Measurements from ENCODE around the gene MYL5. TPM values are rescaled to one million over a fixed set of nuclear protein-coding genes. Genes with fewer than 3 reads are reported as not detected.
A peak's percentile ranks its signal among the peaks of the same experiment; 100 is the strongest.

The MYL5 gene
- total RNA-seq, 1 donor from 2014 or later = 29.8 TPM

DNA sequence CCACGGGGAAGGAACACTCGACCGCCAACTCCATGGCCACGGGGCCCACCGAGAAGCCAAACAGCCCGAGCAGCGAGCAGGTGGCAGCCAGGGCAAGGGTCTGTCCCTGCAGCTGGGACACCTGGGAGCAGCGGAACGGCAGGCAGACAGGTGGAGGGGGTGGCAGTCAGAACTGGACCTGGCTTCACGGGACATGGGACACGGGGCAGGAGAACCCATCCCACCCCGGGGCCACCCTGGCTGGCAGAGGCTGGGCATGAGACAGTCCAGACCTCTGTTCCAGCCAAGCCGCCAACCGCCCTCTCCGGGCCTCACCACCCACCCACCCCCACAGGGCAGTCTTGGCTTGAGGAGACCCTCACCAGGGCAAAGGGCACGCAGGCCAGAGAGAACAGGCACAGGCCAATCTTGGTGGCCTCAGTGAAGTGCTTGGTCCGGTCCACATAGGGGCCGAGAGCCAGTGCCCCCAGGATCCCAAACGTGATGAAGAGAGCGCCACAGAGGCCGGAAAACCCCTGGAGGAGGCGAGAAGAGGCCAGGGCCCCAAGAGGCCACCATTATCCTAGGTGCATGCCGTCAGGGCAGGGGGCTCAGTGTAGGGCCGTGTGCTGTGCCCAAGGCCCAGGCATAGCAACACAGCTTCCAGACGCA lies 9.0 kb downstream of the MYL5 start:
- Mint-ChIP-seq H3K4me1 (ENCODE audit: low read depth) (no peaks in the 10 kb centered on the region), H3K36me3 (ENCODE audit: low read depth) (no peaks in the 10 kb centered on the region), H3K9me3 (no peaks in the 10 kb centered on the region), H3K4me3 (ENCODE audit: low read depth) (no peak overlapping the region), H3K27me3 (ENCODE audit: low read depth) (peaks cover 5% of the 10 kb centered on the region), H3K27ac (no peak overlapping the region)
- intact Hi-C loops (cut with micrococcal nuclease) = loop anchor here (5.0 kb wide), 1 partner anchor 346 kb away; the partner anchor contains the start of gene ZNF141
- DNase-seq (ENCODE audit: low spot score) = no peak

DNA sequence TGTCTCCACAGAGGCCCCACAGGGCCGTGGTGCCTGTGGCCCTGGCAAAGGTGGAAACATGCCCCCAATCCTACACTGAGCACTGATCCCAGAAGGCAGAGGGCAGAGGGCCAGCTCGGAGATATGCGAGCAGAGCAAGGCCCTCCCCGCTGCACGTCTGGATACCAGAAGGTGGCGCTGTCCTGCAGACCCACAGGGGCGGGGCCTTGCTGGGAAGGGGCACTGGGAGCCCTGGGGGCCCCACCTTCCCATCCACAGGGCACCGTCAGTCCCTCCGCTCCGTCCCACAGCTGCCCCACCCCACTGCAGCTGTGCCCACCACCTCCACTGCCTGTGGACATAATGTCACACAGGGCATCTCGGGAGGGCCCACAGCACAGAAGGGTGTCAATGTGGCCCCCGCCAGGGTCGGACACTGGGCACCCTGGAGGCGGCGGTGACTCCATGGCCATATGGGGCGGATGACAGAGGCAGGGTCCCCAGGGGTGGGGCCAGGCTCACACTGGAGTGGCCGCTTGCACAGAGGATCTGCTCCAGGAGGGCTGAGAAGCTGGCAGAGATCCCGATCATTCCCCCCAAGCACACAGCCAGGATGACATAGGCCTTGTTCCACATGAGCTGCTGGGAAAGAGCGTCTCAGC lies 9.8 kb downstream of the MYL5 start:
- Mint-ChIP-seq H3K36me3 (ENCODE audit: low read depth) (no peaks in the 10 kb centered on the region), H3K4me3 (ENCODE audit: low read depth) (no peak overlapping the region), H3K27ac (no peak overlapping the region), H3K9me3 (no peaks in the 10 kb centered on the region), H3K27me3 (ENCODE audit: low read depth) (peaks cover 5% of the 10 kb centered on the region), H3K4me1 (ENCODE audit: low read depth) (no peaks in the 10 kb centered on the region)
- intact Hi-C loops (cut with micrococcal nuclease) = loop anchor here (5.0 kb wide), 1 partner anchor 347 kb away; the partner anchor contains the start of gene ZNF141
- DNase-seq (ENCODE audit: low spot score) = peak; percentile 33

DNA sequence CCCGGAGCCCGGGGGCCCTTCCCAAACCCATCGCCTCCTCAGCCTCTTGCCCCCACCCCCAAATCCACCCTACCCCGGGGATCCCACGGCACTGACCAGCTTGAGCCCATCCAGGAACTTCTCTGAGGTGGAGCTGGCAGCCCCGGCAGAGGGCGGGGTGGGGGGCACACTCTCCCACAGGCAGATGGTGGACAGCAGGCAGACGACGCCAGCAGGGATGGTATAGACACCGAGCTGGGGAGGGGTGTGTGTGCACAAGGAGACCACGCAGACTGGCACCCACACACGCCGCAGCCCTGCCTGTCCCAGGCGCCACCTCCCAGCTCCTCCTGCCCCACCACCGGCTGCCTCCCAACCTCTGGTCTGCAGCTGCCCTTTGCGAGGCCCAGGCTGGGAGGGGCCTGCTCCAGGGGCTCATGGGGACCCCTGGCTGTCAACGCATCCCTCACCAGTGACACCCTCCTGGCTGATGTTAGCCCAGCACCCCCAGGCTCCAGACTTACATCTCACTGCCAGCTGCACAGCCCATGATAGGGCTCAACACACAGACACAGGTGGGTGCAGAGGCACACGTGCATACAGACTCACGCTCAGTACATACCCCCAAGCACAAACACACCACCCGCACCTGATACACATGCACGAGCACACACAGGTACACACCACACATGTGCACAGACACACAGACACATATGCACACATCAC lies 10.4 kb downstream of the MYL5 start:
- H3K27me3 Mint-ChIP-seq (ENCODE audit: low read depth) = peaks cover 5% of the 10 kb centered on the region
- H3K36me3 Mint-ChIP-seq (ENCODE audit: low read depth) = no peaks in the 10 kb centered on the region
- H3K4me3 Mint-ChIP-seq (ENCODE audit: low read depth) = no peak overlapping the region
- intact Hi-C loops (cut with micrococcal nuclease) = loop anchor here (5.0 kb wide), 1 partner anchor 347 kb away; the partner anchor contains the start of gene ZNF141
- no peaks in the 10 kb centered on the region for H3K4me1 Mint-ChIP-seq (ENCODE audit: low read depth)
- H3K9me3 Mint-ChIP-seq = no peaks in the 10 kb centered on the region
- H3K27ac Mint-ChIP-seq = no peak overlapping the region
- DNase-seq (ENCODE audit: low spot score) = no peak

DNA sequence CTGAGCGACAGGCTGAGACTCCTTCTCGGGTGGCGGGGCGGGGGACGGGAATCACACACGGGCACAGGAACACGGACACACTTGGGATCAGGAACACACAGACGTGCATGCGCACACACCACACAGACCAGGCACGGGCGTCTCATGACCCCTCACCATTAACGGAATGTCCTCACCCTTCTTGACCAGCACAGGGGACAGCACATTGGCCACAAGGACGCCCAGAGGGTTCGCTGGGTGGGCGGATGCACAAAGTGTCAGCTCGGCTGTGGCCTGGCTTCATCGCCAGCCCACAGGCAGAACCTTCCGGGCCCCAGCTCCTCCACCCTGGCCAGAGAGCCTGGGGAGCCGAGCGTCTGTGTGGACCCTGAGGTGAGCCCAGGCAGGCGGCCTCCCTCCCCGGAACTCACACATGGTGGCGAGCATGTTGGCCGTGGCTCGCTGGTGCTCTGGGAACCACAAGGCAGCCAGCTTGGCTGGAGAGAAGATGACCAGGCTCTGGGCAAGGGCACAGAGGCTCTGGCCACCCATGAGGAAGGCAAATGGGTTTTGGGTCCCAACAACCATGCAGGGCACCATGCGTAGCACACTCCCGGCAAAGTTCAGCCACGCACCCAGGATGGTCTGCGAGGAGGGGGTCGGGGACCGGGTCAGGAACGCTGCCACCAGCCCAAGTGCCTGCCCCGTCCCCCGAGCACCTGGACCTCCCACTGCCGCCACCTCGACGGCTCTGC lies 11.5 kb downstream of the MYL5 start:
- Mint-ChIP-seq H3K36me3 (ENCODE audit: low read depth) (no peaks in the 10 kb centered on the region), H3K4me3 (ENCODE audit: low read depth) (no peak overlapping the region), H3K27me3 (ENCODE audit: low read depth) (peaks cover 12% of the 10 kb centered on the region)

DNA sequence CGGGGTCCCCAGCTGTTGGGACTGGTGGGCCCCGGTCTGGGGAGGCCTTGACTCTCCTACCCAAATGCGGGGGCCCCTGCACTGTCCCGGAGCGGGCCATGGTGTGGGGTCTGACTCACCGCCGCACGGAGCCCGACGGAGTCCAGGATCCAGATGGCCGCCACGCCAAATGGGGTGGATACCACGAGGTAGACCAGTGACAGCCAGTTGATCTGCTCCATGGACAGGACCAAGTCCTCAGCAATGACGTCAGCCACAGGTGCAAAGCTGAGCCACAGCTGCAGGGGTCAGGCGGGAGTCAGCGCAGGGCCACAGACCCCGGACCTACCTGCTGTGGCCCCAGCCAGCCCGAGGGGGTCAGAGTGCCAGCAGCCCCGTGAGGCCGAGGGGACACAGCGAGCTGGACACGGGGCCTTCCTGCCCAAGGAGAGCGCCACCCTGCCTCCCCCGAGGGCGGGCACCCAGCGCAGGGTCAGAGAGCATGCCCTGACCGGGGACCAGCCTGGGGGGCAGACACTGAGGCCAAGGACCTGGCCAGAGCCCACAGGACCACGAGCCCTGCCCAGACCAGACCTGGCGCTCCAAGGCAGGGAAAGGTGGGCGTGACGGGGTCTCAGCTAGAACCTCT lies 12.2 kb downstream of the MYL5 start:
- H3K27ac Mint-ChIP-seq = no peak overlapping the region
- H3K4me3 Mint-ChIP-seq (ENCODE audit: low read depth) = no peak overlapping the region
- H3K9me3 Mint-ChIP-seq = no peaks in the 10 kb centered on the region
- H3K27me3 Mint-ChIP-seq (ENCODE audit: low read depth) = peaks cover 12% of the 10 kb centered on the region
- DNase-seq (ENCODE audit: low spot score) = no peak
- no peaks in the 10 kb centered on the region for H3K36me3 Mint-ChIP-seq (ENCODE audit: low read depth)
- no peaks in the 10 kb centered on the region for H3K4me1 Mint-ChIP-seq (ENCODE audit: low read depth)
- intact Hi-C loops (cut with micrococcal nuclease) = no loop called here

More for the DNA sequence above, 11.5 kb downstream of the MYL5 start:
- no peak for DNase-seq (ENCODE audit: low spot score)
- H3K9me3 Mint-ChIP-seq = no peaks in the 10 kb centered on the region
- no peaks in the 10 kb centered on the region for H3K4me1 Mint-ChIP-seq (ENCODE audit: low read depth)
- H3K27ac Mint-ChIP-seq = no peak overlapping the region
- intact Hi-C loops (cut with micrococcal nuclease) = no loop called here

DNA sequence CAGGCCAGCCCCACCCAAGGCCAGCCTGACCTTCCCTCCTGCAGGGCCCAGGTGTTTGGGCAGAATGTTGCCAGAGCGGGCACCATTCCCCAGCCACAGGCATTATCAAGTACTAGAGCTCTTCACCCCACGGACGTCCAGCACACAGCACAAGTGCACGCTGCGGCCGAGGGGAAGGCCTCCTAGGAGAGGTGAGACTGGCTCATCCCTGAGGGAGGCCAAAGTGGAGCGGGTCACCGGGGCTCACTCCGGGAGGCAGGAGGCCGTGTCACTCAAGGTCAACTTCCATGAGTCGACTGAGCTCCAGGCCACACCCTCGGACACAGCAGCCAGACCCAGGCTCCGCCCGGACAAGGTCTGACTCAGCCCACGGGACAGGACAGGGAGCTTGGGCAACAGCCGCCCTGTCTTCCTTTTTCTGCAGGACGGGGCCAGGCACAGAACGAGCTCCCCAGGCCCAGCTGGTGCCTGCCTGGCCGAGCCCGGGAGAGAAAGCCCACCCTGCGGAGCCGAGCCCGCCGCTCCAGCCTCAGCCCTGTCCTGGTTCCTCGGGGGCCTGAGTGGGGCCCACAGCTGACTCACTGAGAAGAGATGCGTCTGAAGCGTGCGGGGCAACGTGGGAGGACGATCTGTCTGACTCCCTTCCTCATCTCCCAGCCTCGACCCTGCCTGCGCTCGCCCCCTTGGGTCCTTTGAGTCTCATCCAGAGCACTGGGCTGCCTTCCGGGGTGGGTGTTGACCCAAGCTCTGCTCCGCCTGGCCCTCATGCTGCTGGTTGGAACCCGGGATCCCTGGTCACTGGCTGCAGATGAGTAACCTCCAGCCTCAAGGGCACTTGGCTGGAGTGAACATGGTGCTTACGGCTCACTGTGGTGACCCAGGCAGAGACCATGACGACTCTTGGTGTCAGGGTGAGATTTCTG lies 13.0 kb downstream of the MYL5 start:
- H3K4me3 Mint-ChIP-seq (ENCODE audit: low read depth) = no peak overlapping the region

DNA sequence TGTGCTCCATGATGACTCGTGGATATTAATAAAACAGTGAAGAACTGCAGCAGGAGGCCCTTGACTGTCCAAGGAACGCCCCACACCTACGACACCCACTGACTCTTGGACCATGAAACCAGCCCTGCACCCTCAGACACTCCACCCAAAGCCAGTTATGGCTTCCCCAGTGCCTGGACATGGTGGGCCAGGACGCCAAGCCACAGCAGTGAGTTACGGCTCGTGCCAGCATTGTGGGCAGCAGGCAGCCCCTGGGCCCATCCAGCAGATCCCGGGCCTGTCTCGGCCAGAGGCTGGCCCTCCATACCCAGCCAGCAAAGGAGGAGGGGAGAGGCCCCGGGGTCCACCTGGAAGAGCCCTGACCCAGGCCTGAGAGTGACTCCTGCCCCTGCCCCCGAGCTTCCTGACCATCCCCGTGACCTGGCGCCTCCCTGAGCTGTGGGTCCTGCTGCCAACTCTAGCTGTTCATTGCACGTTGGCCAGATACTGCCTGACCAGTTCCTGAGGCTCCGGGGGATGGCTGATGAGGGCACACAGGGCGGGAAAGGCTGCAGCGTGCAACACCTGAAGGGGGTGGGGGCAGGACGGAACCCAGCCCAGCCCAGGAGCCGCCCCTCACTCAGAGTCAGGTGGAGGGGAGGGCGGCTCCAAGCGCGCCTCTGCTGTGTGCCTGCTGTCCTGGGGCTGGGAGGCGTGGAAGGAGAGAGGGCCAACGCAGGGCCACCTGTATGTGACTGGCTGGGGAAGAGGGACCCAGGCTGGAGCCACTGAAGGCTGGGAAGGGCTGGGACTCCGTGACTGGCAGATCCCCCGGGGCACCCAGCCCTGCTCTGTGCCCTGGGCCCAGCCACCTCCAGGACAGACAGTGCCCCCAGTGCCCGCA lies 13.9 kb downstream of the MYL5 start:
- peaks cover 12% of the 10 kb centered on the region for H3K27me3 Mint-ChIP-seq (ENCODE audit: low read depth)
- no peak overlapping the region for H3K4me3 Mint-ChIP-seq (ENCODE audit: low read depth)
- intact Hi-C loops (cut with micrococcal nuclease) = no loop called here
- H3K4me1 Mint-ChIP-seq (ENCODE audit: low read depth) = no peaks in the 10 kb centered on the region
- H3K9me3 Mint-ChIP-seq = no peaks in the 10 kb centered on the region
- no peaks in the 10 kb centered on the region for H3K36me3 Mint-ChIP-seq (ENCODE audit: low read depth)
- no peak overlapping the region for H3K27ac Mint-ChIP-seq
- no peak for DNase-seq (ENCODE audit: low spot score)

More for the DNA sequence above, 13.0 kb downstream of the MYL5 start:
- Mint-ChIP-seq H3K9me3 (no peaks in the 10 kb centered on the region), H3K4me1 (ENCODE audit: low read depth) (no peaks in the 10 kb centered on the region), H3K27me3 (ENCODE audit: low read depth) (peaks cover 12% of the 10 kb centered on the region), H3K36me3 (ENCODE audit: low read depth) (no peaks in the 10 kb centered on the region), H3K27ac (no peak overlapping the region)
- intact Hi-C loops (cut with micrococcal nuclease) = no loop called here
- no peak for DNase-seq (ENCODE audit: low spot score)

DNA sequence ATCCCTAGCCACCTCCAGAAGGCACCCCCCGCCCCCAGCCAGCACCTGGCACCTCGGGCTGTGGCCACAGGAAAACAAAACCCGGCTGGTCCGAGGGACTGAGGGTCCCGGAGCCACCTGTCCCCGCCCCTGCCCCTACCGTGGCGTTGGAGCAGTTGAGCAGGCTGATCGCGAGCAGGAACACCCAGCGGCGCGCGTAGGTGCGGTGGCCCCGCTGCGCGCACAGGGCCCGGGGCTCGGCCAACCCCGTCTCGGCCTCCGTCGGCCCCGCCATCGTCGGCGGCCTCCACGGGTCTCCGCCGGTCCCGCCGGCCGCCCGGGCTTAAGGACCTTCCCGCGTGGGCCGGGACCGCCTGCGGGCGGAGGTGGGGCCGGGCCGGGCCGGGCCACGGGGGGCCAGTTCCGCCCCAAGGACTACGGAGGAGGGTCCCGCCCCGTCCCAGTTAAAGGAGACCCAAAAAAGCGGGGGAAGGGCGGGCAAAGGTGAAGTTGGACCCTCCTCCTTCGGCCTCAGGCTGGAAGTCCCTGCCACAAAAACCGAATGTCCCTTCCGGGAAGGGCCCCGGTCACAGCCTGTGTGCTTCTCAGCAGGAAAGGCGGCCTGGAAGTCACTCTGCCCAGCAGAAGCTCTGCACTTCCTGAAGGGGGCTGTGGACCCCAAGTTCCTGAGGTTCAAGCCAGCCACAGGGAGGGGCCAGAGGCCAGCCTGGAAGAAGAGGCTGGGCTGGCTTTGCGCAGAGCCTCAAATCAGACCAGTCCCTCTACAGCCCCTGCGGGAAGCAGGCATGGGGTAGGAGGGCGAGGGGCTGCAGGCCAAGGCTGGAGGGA lies 14.7 kb downstream of the MYL5 start, which contains the start of gene SLC49A3:
TSS of gene SLC49A3 (minus strand) at position 298 of the 828 bp plus-strand sequence. CDS start at position 274, 24 bp downstream.
- DNase-seq (ENCODE audit: low spot score) = no peak

DNA sequence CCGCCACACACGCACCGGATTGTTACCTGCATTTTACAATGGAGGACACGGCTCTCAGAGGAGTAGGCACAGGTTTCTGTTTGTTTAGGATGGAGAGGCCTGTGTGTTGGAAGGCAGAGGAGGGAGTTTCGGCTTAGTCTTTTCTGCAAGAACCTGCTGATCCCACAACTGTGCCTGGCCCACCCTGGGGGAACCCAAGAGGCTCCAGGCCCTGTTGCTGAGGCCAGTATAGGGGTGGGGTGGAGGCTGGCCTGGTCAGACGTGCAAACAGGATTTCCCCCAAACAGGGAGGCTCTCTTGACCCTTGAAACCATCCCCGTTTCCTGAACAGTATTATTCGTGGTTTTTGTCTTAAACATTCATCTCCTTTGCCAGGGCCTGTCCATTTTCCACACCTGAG lies 15.4 kb downstream of the MYL5 start:
- no peak overlapping the region for H3K27ac Mint-ChIP-seq
- intact Hi-C loops (cut with micrococcal nuclease) = no loop called here
- H3K4me1 Mint-ChIP-seq (ENCODE audit: low read depth) = no peaks in the 10 kb centered on the region
- no peak overlapping the region for H3K4me3 Mint-ChIP-seq (ENCODE audit: low read depth)
- no peak for DNase-seq (ENCODE audit: low spot score)
- H3K27me3 Mint-ChIP-seq (ENCODE audit: low read depth) = peaks cover 18% of the 10 kb centered on the region
- H3K36me3 Mint-ChIP-seq (ENCODE audit: low read depth) = no peaks in the 10 kb centered on the region
- H3K9me3 Mint-ChIP-seq = no peaks in the 10 kb centered on the region

More for the DNA sequence above, 14.7 kb downstream of the MYL5 start, which contains the start of gene SLC49A3:
- no peaks in the 10 kb centered on the region for H3K9me3 Mint-ChIP-seq
- H3K27me3 Mint-ChIP-seq (ENCODE audit: low read depth) = peaks cover 15% of the 10 kb centered on the region
- H3K4me3 Mint-ChIP-seq (ENCODE audit: low read depth) = no peak within 1 kb of the TSS
- no peaks in the 10 kb centered on the region for H3K36me3 Mint-ChIP-seq (ENCODE audit: low read depth)
- no peaks in the 10 kb centered on the region for H3K4me1 Mint-ChIP-seq (ENCODE audit: low read depth)
- intact Hi-C loops (cut with micrococcal nuclease) = no loop called here
- H3K27ac Mint-ChIP-seq = no peak within 1 kb of the TSS

DNA sequence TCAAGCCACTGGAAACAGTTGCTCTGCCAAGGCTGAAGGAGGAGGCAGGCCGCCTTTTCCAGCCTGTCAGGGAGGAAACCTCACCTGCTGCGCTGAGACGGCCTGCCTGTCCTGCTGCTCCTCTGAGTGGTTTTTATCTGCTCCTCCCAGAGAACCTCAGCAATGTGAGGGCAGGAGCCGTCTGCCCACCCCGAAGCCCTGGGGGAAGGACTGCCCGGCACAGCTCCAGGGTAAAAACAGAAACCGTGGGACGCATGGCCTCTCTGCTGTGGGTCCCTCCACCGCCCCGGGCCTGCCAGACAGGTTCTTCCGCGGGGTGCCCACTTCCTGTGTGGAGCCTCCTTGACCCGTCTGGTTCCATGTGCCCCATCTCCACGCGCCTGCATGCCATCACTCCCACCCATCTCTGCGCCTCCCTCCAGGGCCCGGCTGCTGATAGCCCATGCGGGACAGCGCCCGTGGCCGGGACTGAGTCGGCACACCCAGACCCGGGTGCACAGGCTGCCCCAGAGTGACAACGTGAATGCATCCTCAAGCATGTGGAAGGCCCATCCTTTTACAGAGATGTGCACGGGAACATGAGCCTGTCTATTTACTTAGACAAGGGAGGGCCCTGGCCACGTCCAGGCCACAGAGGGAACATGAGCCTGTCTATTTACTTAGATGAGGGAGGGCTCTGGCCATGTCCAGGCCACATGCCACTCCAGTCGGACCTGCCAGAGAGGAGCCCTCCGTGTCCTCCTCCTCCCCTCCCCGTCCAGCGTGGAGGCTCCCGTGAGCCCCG lies 18.6 kb downstream of the MYL5 start:
- DNase-seq (ENCODE audit: low spot score) = no peak
- Mint-ChIP-seq H3K4me1 (ENCODE audit: low read depth) (no peaks in the 10 kb centered on the region), H3K9me3 (no peaks in the 10 kb centered on the region), H3K4me3 (ENCODE audit: low read depth) (no peak overlapping the region), H3K27me3 (ENCODE audit: low read depth) (peaks cover 17% of the 10 kb centered on the region), H3K27ac (no peak overlapping the region), H3K36me3 (ENCODE audit: low read depth) (no peaks in the 10 kb centered on the region)
- intact Hi-C loops (cut with micrococcal nuclease) = no loop called here
